Endodermal cell (in vitro differentiated cells): ENCODE results near the gene CCDC83. TPM values are rescaled to one million over a fixed set of nuclear protein-coding genes. Genes with fewer than 3 reads are reported as not detected.

Experiments used
- DNase-seq: peaks from one replicate; pipeline ENCODE4 v3.0.0-alpha.2; 2017
- H3K27ac ChIP-seq: 2 replicates; pipeline ENCODE4 v1.5.1; 2013; ENCODE audit warnings: mild to moderate bottlenecking, low read depth, low read length, moderate library complexity
- H3K27me3 ChIP-seq: 2 replicates; pipeline ENCODE4 v1.6.1; 2013; ENCODE audit warnings: mild to moderate bottlenecking, low read length, moderate library complexity; ENCODE audit not compliant: insufficient read depth, control insufficient read depth, poor library complexity, severe bottlenecking
- H3K36me3 ChIP-seq: 2 replicates; pipeline ENCODE4 v1.7.0; 2013; ENCODE audit warnings: mild to moderate bottlenecking, low read length, moderate library complexity; ENCODE audit not compliant: control insufficient read depth, insufficient read depth
- H3K4me1 ChIP-seq: one replicate; pipeline ENCODE4 v1.7.0; 2013; ENCODE audit warnings: low read length; ENCODE audit not compliant: control insufficient read depth, insufficient read depth
- H3K4me3 ChIP-seq: 2 replicates; pipeline ENCODE4 v1.5.1; 2013; ENCODE audit warnings: mild to moderate bottlenecking, low read length, moderate library complexity
- H3K9ac ChIP-seq: 2 replicates; pipeline ENCODE4 v1.6.1; 2013; ENCODE audit warnings: mild to moderate bottlenecking, low read length, moderate library complexity; ENCODE audit not compliant: poor library complexity, severe bottlenecking; ENCODE audit errors: extremely low read depth
- H3K9me3 ChIP-seq: 2 replicates; pipeline ENCODE4 v1.6.1; 2013; ENCODE audit warnings: mild to moderate bottlenecking, low read length, moderate library complexity; ENCODE audit not compliant: control insufficient read depth
- H3K27ac Mint-ChIP-seq: 2 replicates; pipeline ENCODE4 v1.8.0; 2020; ENCODE audit warnings: mixed read lengths
- H3K27me3 Mint-ChIP-seq: 2 replicates; pipeline ENCODE4 v1.8.0; 2021; ENCODE audit warnings: mild to moderate bottlenecking, mixed read lengths; ENCODE audit not compliant: insufficient read depth
- H3K36me3 Mint-ChIP-seq: 2 replicates; pipeline ENCODE4 v1.8.0; 2020; ENCODE audit warnings: low read depth, mixed read lengths
- H3K4me1 Mint-ChIP-seq: 2 replicates; pipeline ENCODE4 v1.8.0; 2020; ENCODE audit warnings: mixed read lengths
- H3K4me3 Mint-ChIP-seq: 2 replicates; pipeline ENCODE4 v1.8.0; 2020; ENCODE audit warnings: mild to moderate bottlenecking, moderate library complexity, mixed read lengths
- H3K9me3 Mint-ChIP-seq: 2 replicates; pipeline ENCODE4 v1.8.0; 2020; ENCODE audit warnings: mild to moderate bottlenecking, mixed read lengths
- WGBS, 2 experiments: methylation state at CpG; one replicate each; pipeline versions ENCODE4 v1.1.5 to v1.1.7; 2013; ENCODE audit warnings: missing lambda C conversion rate in 2 of 2, mixed read lengths in 1 of 2; ENCODE audit not compliant: insufficient coverage in 1 of 2, insufficient read length in 1 of 2; 5-methylcytosine and 5-hydroxymethylcytosine counted together
- total RNA-seq, 2 donors: library from RNA; stranded (reverse); fragmentation: NEBNext Ultra II Directional in 1 of 2; extraction: Animal tissue kit (Norgen Biotek cat#: 25700) in 1 of 2; gene quantifications; 2 replicates in 1 of 2; 3 replicates in 1 of 2; pipeline ENCODE4 v1.2.1, GENCODE V29; 2021
- TF ChIP-seq, protein P1 (sequence below): fragments of 200-600 bp; sonication (generic); conservative IDR thresholded peaks from 2 replicates; pipeline ENCODE4 v1.5.0; 2021; ENCODE audit warnings: antibody characterized with exemption, mild to moderate bottlenecking

Gene CCDC83
- total RNA-seq, 2 donors from 2014 or later = not detected

- no peak overlapping the region for H3K9ac ChIP-seq
- Mint-ChIP-seq H3K27me3 (no peaks in the 10 kb centered on the region), H3K36me3 (peaks cover 7% of the 10 kb centered on the region), H3K4me1 (no peaks in the 10 kb centered on the region), H3K9me3 (peaks cover 10% of the 10 kb centered on the region), H3K4me3 (no peak overlapping the region), H3K27ac (no peak overlapping the region)
- H3K4me3 ChIP-seq = no peak overlapping the region
- TF ChIP-seq, protein P1, sequence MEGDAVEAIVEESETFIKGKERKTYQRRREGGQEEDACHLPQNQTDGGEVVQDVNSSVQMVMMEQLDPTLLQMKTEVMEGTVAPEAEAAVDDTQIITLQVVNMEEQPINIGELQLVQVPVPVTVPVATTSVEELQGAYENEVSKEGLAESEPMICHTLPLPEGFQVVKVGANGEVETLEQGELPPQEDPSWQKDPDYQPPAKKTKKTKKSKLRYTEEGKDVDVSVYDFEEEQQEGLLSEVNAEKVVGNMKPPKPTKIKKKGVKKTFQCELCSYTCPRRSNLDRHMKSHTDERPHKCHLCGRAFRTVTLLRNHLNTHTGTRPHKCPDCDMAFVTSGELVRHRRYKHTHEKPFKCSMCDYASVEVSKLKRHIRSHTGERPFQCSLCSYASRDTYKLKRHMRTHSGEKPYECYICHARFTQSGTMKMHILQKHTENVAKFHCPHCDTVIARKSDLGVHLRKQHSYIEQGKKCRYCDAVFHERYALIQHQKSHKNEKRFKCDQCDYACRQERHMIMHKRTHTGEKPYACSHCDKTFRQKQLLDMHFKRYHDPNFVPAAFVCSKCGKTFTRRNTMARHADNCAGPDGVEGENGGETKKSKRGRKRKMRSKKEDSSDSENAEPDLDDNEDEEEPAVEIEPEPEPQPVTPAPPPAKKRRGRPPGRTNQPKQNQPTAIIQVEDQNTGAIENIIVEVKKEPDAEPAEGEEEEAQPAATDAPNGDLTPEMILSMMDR = no peak
- peaks cover 9% of the 10 kb centered on the region for H3K36me3 ChIP-seq
- WGBS, 2 experiments = 93% methylated on average over 2 of the region's 2 CpGs; no CpG with 5 or more reads in 1 of the 2 experiments
- H3K27me3 ChIP-seq = no peaks in the 10 kb centered on the region
- no peak for DNase-seq
- H3K27ac ChIP-seq = no peak overlapping the region
- H3K4me1 ChIP-seq = no peaks in the 10 kb centered on the region
- peaks cover 15% of the 10 kb centered on the region for H3K9me3 ChIP-seq
Observed at GRCh38 chr11:85948884-85949283, 93.7 kb downstream of the CCDC83 start.

- Mint-ChIP-seq H3K27me3 (no peaks in the 10 kb centered on the region), H3K4me1 (no peaks in the 10 kb centered on the region), H3K27ac (no peak overlapping the region), H3K9me3 (peaks cover 10% of the 10 kb centered on the region), H3K4me3 (no peak overlapping the region), H3K36me3 (peaks cover 15% of the 10 kb centered on the region)
- DNase-seq = no peak
- 100% methylated on average over 1 of the region's 1 CpG; no CpG with 5 or more reads in 1 of the 2 experiments for WGBS, 2 experiments
- no peaks in the 10 kb centered on the region for H3K4me1 ChIP-seq
- H3K4me3 ChIP-seq = no peak overlapping the region
- TF ChIP-seq, protein P1 = no peak
- peaks cover 18% of the 10 kb centered on the region for H3K36me3 ChIP-seq
- no peaks in the 10 kb centered on the region for H3K27me3 ChIP-seq
- H3K27ac ChIP-seq = no peak overlapping the region
- no peak overlapping the region for H3K9ac ChIP-seq
- peaks cover 15% of the 10 kb centered on the region for H3K9me3 ChIP-seq
Observed at GRCh38 chr11:85949798-85950197, 94.6 kb downstream of the CCDC83 start.

- H3K9me3 Mint-ChIP-seq = peaks cover 7% of the 10 kb centered on the region
- TF ChIP-seq, protein P1 = no peak
- DNase-seq = no peak
- no peaks in the 10 kb centered on the region for H3K27me3 Mint-ChIP-seq
- no peak overlapping the region for H3K27ac ChIP-seq
- no peak overlapping the region for H3K9ac ChIP-seq
- H3K27me3 ChIP-seq = no peaks in the 10 kb centered on the region
- peaks cover 24% of the 10 kb centered on the region for H3K36me3 ChIP-seq
- no peak overlapping the region for H3K4me3 Mint-ChIP-seq
- H3K4me3 ChIP-seq = no peak overlapping the region
- H3K9me3 ChIP-seq = peaks cover 14% of the 10 kb centered on the region
- 94 to 95% methylated on average over 5 to 8 of the region's 8 CpGs for WGBS, 2 experiments
- no peak overlapping the region for H3K27ac Mint-ChIP-seq
- no peaks in the 10 kb centered on the region for H3K4me1 ChIP-seq
- peaks cover 16% of the 10 kb centered on the region for H3K36me3 Mint-ChIP-seq
- no peaks in the 10 kb centered on the region for H3K4me1 Mint-ChIP-seq
Observed at GRCh38 chr11:85950317-85951048, 95.3 kb downstream of the CCDC83 start.
